Measurements from ENCODE around the gene LRRC75B. TPM values are rescaled to one million over a fixed set of nuclear protein-coding genes. Genes with fewer than 3 reads are reported as not detected.

Gene LRRC75B
- total and polyA plus RNA-seq, 2 donors (not counting 3 experiments of a cell fraction or from before 2014, with no cell fraction given): 8.9 to 15.0 TPM

GRCh38 chr22:24584166-24584790 is 8.6 kb downstream of the LRRC75B start:
- Histone ChIP-seq H3K4me3 (replicated peaks in 1 of 3; ENCODE audit: insufficient read depth in 1 of 3, low read depth in 1 of 3, low read length in 3 of 3) (no peak overlapping the region), H4K20me1 (replicated peaks; ENCODE audit: control insufficient read depth, extremely low read depth, insufficient read depth, low read length) (no peaks in the 10 kb centered on the region), H3K4me1 (ENCODE audit: control insufficient read depth, extremely low read depth, insufficient read depth, low read length) (no peaks in the 10 kb centered on the region), H3K9me1 (replicated peaks; ENCODE audit: control insufficient read depth, extremely low read depth, insufficient read depth, low read length) (no peaks in the 10 kb centered on the region), H3K79me2 (ENCODE audit: control insufficient read depth, insufficient read depth, low read length) (no peaks in the 10 kb centered on the region), H3K9ac (replicated peaks; ENCODE audit: extremely low read depth, insufficient read depth, low read length) (no peak overlapping the region), H3K9me3 (replicated peaks; ENCODE audit: control insufficient read depth, insufficient read depth, low read length) (no peaks in the 10 kb centered on the region), H3K27ac (ENCODE audit: insufficient read depth, low read depth, low read length) (no peak overlapping the region), H2AFZ (ENCODE audit: low read depth, low read length) (no peak overlapping the region), H3K36me3 (ENCODE audit: control insufficient read depth in 2 of 2, extremely low read depth in 1 of 2, insufficient read depth in 2 of 2, low read length in 2 of 2) (peaks cover 0 to 3% of the 10 kb centered on the region in 2 experiments), H3K4me2 (ENCODE audit: insufficient read depth, low read length) (no peak overlapping the region), H3K27me3 (ENCODE audit: control insufficient read depth in 2 of 2, insufficient read depth in 2 of 2, low read length in 2 of 2) (no peaks in the 10 kb centered on the region)
- no TSS peak for BruUV-seq (replicated peaks)
- intact Hi-C loops (cut with micrococcal nuclease) (no loop called here), dilution Hi-C loops (cut with MboI; ENCODE audit: extremely low pct_ligation_motif_present, low sequenced_read_pairs) (no loop called here)
- CTCF ChIA-PET: interaction anchor here (0.9 to 2.2 kb wide), 3 partner anchors 9 to 188 kb away, joined by 3 to 7 read pairs (median 3); partner anchors contain the start of gene LRRC75B
- no peak for FAIRE-seq
- POLR2A ChIA-PET: no interaction called here
- DNase-seq (ENCODE audit: low read depth, low spot score): no peak
- no peak for TF ChIP-seq MYC (IDR thresholded peaks at IDR 0.05; ENCODE audit: low read depth, low read length)
- no peak for TF ChIP-seq MAX (IDR thresholded peaks at IDR 0.05; ENCODE audit: insufficient read depth, insufficient read length)
- TF ChIP-seq FOS (IDR thresholded peaks at IDR 0.05; ENCODE audit: borderline replicate concordance, insufficient read depth, low read length): no peak
- no peak for TF ChIP-seq POLR2A (IDR thresholded peaks at IDR 0.05; ENCODE audit: low read depth, low read length)
- no peak for TF ChIP-seq JUN (IDR thresholded peaks at IDR 0.05; ENCODE audit: borderline replicate concordance, insufficient read depth, insufficient read length, low read depth)
- TF ChIP-seq GATA2 (IDR thresholded peaks at IDR 0.05; ENCODE audit: insufficient read depth, insufficient read length, low read depth, low read length): no peak
- no peak for TF ChIP-seq EZH2 (IDR thresholded peaks at IDR 0.05; ENCODE audit: borderline replicate concordance, low read depth, low read length, severe bottlenecking)
